Activated CD4-positive, alpha-beta T cell treated with anti-CD3 and anti-CD28 coated beads for 36 hours (primary cell): ENCODE measurements around the gene LRPAP1. TPM values are rescaled to one million over a fixed set of nuclear protein-coding genes. Genes with fewer than 3 reads are reported as not detected.
A peak's percentile ranks its signal among the peaks of the same experiment; 100 is the strongest.
"Not testable (repeated sequence)": the region's sequence is repeated elsewhere in the genome, so short reads cannot be mapped to it uniquely, and the experiment has no call there.

Source experiments
- ATAC-seq: fragments of 200-7000 bp; cut with Tn5 transposase; one replicate; pipeline ENCODE4 v1.10.0; 2021; ENCODE audit warnings: mild to moderate bottlenecking, moderate library complexity
- CTCF ChIA-PET: fragments of 350-600 bp; sonication (Branson Sonifier 250); formaldehyde crosslinking; loops from one replicate; lab custom pipeline; 2021; ENCODE audit warnings: antibody characterized with exemption; lab: Charles Lee
- POLR2A ChIA-PET: fragments of 350-600 bp; sonication (Branson Sonifier 250); formaldehyde crosslinking; loops from one replicate; lab custom pipeline; 2021; ENCODE audit warnings: antibody characterized with exemption, inconsistent platforms; lab: Charles Lee
- DNase-seq: peaks from one replicate; pipeline ENCODE4 v3.0.0-alpha.2; 2020
- H3K27ac Mint-ChIP-seq: one replicate; pipeline ENCODE4 v1.8.0; 2021; ENCODE audit warnings: mixed read lengths
- H3K27me3 Mint-ChIP-seq: one replicate; pipeline ENCODE4 v1.8.0; 2021; ENCODE audit warnings: mixed read lengths
- H3K36me3 Mint-ChIP-seq: one replicate; pipeline ENCODE4 v1.8.0; 2021; ENCODE audit warnings: low read depth, mixed read lengths
- H3K4me1 Mint-ChIP-seq: one replicate; pipeline ENCODE4 v1.8.0; 2021; ENCODE audit warnings: mixed read lengths
- H3K4me3 Mint-ChIP-seq: one replicate; pipeline ENCODE4 v1.8.0; 2021; ENCODE audit warnings: mild to moderate bottlenecking, moderate library complexity, mixed read lengths
- H3K9me3 Mint-ChIP-seq: one replicate; pipeline ENCODE4 v1.8.0; 2021; ENCODE audit warnings: low read depth, mixed read lengths
- intact Hi-C, 2 experiments: fragments of 100-400 bp; cut with DNase I in 1 of 2; cut with micrococcal nuclease in 1 of 2; formaldehyde crosslinking; loops; one replicate each; pipeline versions ENCODE4 v1.14.2 to v1.15.1; 2022 to 2024; cut with DNase I, micrococcal nuclease
- total RNA-seq, 2 experiments: library from RNA; stranded (reverse); gene quantifications; one replicate each; pipeline ENCODE4 v1.2.3, GENCODE V29; 2021

LRPAP1 gene
- total RNA-seq, 2 experiments from 2014 or later: 50.8 to 53.4 TPM

GRCh38 chr4:3546721-3547120, 14.5 kb upstream of the LRPAP1 start:
- H3K4me3 Mint-ChIP-seq, H3K27me3 Mint-ChIP-seq, POLR2A ChIA-PET, H3K9me3 Mint-ChIP-seq, CTCF ChIA-PET, ATAC-seq, DNase-seq, H3K27ac Mint-ChIP-seq, H3K36me3 Mint-ChIP-seq, intact Hi-C loops, H3K4me1 Mint-ChIP-seq: not testable (repeated sequence)

GRCh38 chr4:3545351-3545750, 13.1 kb upstream of the LRPAP1 start:
- H3K27me3 Mint-ChIP-seq, H3K9me3 Mint-ChIP-seq, DNase-seq, H3K4me3 Mint-ChIP-seq, H3K27ac Mint-ChIP-seq, POLR2A ChIA-PET, CTCF ChIA-PET, H3K4me1 Mint-ChIP-seq, H3K36me3 Mint-ChIP-seq, intact Hi-C loops, ATAC-seq: not testable (repeated sequence)

- H3K27ac Mint-ChIP-seq, POLR2A ChIA-PET, H3K27me3 Mint-ChIP-seq, H3K9me3 Mint-ChIP-seq, H3K4me1 Mint-ChIP-seq, H3K4me3 Mint-ChIP-seq, DNase-seq, ATAC-seq, intact Hi-C loops, CTCF ChIA-PET, H3K36me3 Mint-ChIP-seq: not testable (repeated sequence)
Observed at GRCh38 chr4:3544259-3545025, 12.2 kb upstream of the LRPAP1 start.

- H3K27ac Mint-ChIP-seq, H3K27me3 Mint-ChIP-seq, H3K4me1 Mint-ChIP-seq, DNase-seq, ATAC-seq, H3K9me3 Mint-ChIP-seq, H3K36me3 Mint-ChIP-seq, POLR2A ChIA-PET, CTCF ChIA-PET, H3K4me3 Mint-ChIP-seq, intact Hi-C loops: not testable (repeated sequence)
Observed at GRCh38 chr4:3543415-3543814, 11.2 kb upstream of the LRPAP1 start.

- H3K27me3 Mint-ChIP-seq, POLR2A ChIA-PET, CTCF ChIA-PET, H3K9me3 Mint-ChIP-seq, H3K27ac Mint-ChIP-seq, H3K4me3 Mint-ChIP-seq, DNase-seq, H3K4me1 Mint-ChIP-seq, ATAC-seq, H3K36me3 Mint-ChIP-seq: not testable (repeated sequence)
- intact Hi-C loops: loop anchor here (10.0 kb wide), 2 partner anchors 416 to 1004 kb away; partner anchors contain the start of gene FAM193A (in 1 of the 2)
Observed at GRCh38 chr4:3538906-3539305, 6.7 kb upstream of the LRPAP1 start.

- CTCF ChIA-PET, H3K27ac Mint-ChIP-seq, H3K36me3 Mint-ChIP-seq, H3K9me3 Mint-ChIP-seq, ATAC-seq, H3K27me3 Mint-ChIP-seq, H3K4me1 Mint-ChIP-seq, H3K4me3 Mint-ChIP-seq, POLR2A ChIA-PET, DNase-seq: not testable (repeated sequence)
- intact Hi-C loops: loop anchor here (10.0 kb wide), 2 partner anchors 419 to 1001 kb away; partner anchors contain the start of gene FAM193A (in 1 of the 2)
Observed at GRCh38 chr4:3535812-3536211, 3.6 kb upstream of the LRPAP1 start.

- CTCF ChIA-PET: interaction anchor here (0.7 kb wide), 1 partner anchor 187 kb away, joined by 4 read pairs; no protein-coding TSS in a partner anchor
- POLR2A ChIA-PET: interaction anchor here (0.5 kb wide), 1 partner anchor 53 kb away, joined by 7 read pairs; no protein-coding TSS in a partner anchor
- Mint-ChIP-seq H3K27ac (no peak overlapping the region), H3K27me3 (no peaks in the 10 kb centered on the region), H3K4me1 (peaks cover 20% of the 10 kb centered on the region), H3K4me3 (no peak overlapping the region), H3K9me3 (no peaks in the 10 kb centered on the region), H3K36me3 (peaks cover 8% of the 10 kb centered on the region)
- intact Hi-C loops: loop anchor here (2.0 to 10.0 kb wide), 4 partner anchors 421 to 1953 kb away; partner anchors contain the start of gene FAM193A (in 1 of the 2)
- ATAC-seq (no peak), DNase-seq (no peak)
Observed at GRCh38 chr4:3533423-3533820, 1.2 kb upstream of the LRPAP1 start.

GRCh38 chr4:3532751-3533422, 665 bp upstream of the LRPAP1 start:
- Mint-ChIP-seq H3K27me3 (no peaks in the 10 kb centered on the region), H3K4me3 (peak overlapping the region; percentile 100), H3K27ac (no peak overlapping the region), H3K4me1 (peaks cover 20% of the 10 kb centered on the region), H3K36me3 (peaks cover 8% of the 10 kb centered on the region), H3K9me3 (no peaks in the 10 kb centered on the region)
- CTCF ChIA-PET: interaction anchor here (0.7 kb wide), 1 partner anchor 187 kb away, joined by 4 read pairs; no protein-coding TSS in a partner anchor
- no peak for ATAC-seq
- intact Hi-C loops: loop anchor here (1.0 to 10.0 kb wide), 7 partner anchors 241 to 1952 kb away; partner anchors contain the start of gene FAM193A (in 1 of the 2)
- POLR2A ChIA-PET: interaction anchor here (0.5 kb wide), 1 partner anchor 52 kb away, joined by 7 read pairs; no protein-coding TSS in a partner anchor
- DNase-seq: no peak

- ATAC-seq (no peak), DNase-seq (no peak)
- H3K4me3 Mint-ChIP-seq: peak overlapping the region; percentile 100
- intact Hi-C loops: loop anchor here (5.0 to 10.0 kb wide), 3 partner anchors 423 to 997 kb away; partner anchors contain the start of gene FAM193A (in 1 of the 2)
- H3K36me3 Mint-ChIP-seq: peaks cover 8% of the 10 kb centered on the region
- CTCF ChIA-PET: no interaction called here
- no peaks in the 10 kb centered on the region for H3K27me3 Mint-ChIP-seq
- POLR2A ChIA-PET: no interaction called here
- peak overlapping the region; percentile 30 for H3K27ac Mint-ChIP-seq
- H3K4me1 Mint-ChIP-seq: peaks cover 20% of the 10 kb centered on the region
- H3K9me3 Mint-ChIP-seq: no peaks in the 10 kb centered on the region
Observed at GRCh38 chr4:3531318-3531878, 824 bp downstream of the LRPAP1 start.

- no peaks in the 10 kb centered on the region for H3K27me3 Mint-ChIP-seq
- intact Hi-C loops: loop anchor here (5.0 to 10.0 kb wide), 3 partner anchors 424 to 996 kb away; partner anchors contain the start of gene FAM193A (in 1 of the 2)
- H3K4me3 Mint-ChIP-seq: peak overlapping the region; percentile 100
- ATAC-seq: no peak
- H3K27ac Mint-ChIP-seq: no peak overlapping the region
- no peak for DNase-seq
- peaks cover 8% of the 10 kb centered on the region for H3K36me3 Mint-ChIP-seq
- no peaks in the 10 kb centered on the region for H3K9me3 Mint-ChIP-seq
- H3K4me1 Mint-ChIP-seq: peaks cover 20% of the 10 kb centered on the region
- CTCF ChIA-PET: no interaction called here
- POLR2A ChIA-PET: no interaction called here
Observed at GRCh38 chr4:3530663-3531254, 1.5 kb downstream of the LRPAP1 start.

GRCh38 chr4:3530051-3530450, 2.2 kb downstream of the LRPAP1 start:
- DNase-seq (no peak), ATAC-seq (no peak)
- CTCF ChIA-PET: interaction anchor here (1.3 kb wide), 1 partner anchor 50 kb away, joined by 4 read pairs; no protein-coding TSS in a partner anchor
- Mint-ChIP-seq H3K27ac (no peak overlapping the region), H3K4me1 (peaks cover 20% of the 10 kb centered on the region), H3K36me3 (peaks cover 8% of the 10 kb centered on the region), H3K4me3 (no peak overlapping the region), H3K27me3 (no peaks in the 10 kb centered on the region), H3K9me3 (no peaks in the 10 kb centered on the region)
- intact Hi-C loops: loop anchor here (5.0 to 10.0 kb wide), 3 partner anchors 425 to 995 kb away; partner anchors contain the start of gene FAM193A (in 1 of the 2)
- POLR2A ChIA-PET: no interaction called here
